GM12878 (cell line): ENCODE results near the gene NLGN1.

Source experiments
- BCL11A ChIP-seq: IDR thresholded peaks from 2 replicates; pipeline ENCODE4 v1.6.1; 2011; ENCODE audit warnings: low read depth, low read length
- ETV6 ChIP-seq, 2 experiments: fragments of 450-650 bp in 1 of 2; IDR thresholded peaks in 1 of 2; conservative IDR thresholded peaks in 1 of 2; 2 replicates each; pipeline ENCODE4 v1.6.1; 2014; ENCODE audit warnings: antibody characterized with exemption in 1 of 2, borderline replicate concordance in 1 of 2, low read depth in 1 of 2, mild to moderate bottlenecking in 1 of 2, moderate library complexity in 1 of 2
- PBX3 ChIP-seq: IDR thresholded peaks from 2 replicates; pipeline ENCODE4 v1.6.1; 2011; ENCODE audit warnings: mild to moderate bottlenecking, low read depth, low read length, moderate library complexity; ENCODE audit not compliant: insufficient replicate concordance

- TF ChIP-seq ETV6 (conservative IDR thresholded peaks at IDR 0.05 in 1 of 2, IDR thresholded peaks at IDR 0.05 in 1 of 2; ENCODE audit: borderline replicate concordance in 1 of 2, low read depth in 1 of 2) = no peak
- TF ChIP-seq BCL11A = no peak
- no peak for TF ChIP-seq PBX3
Measured at GRCh38 chr3:173706630-173707029, 309.1 kb downstream of the NLGN1 start.
